PC-9 (cell line): Measurements from ENCODE around the gene PVALB. TPM values are rescaled to one million over a fixed set of nuclear protein-coding genes. Genes with fewer than 3 reads are reported as not detected.

ENCODE experiments used
- BruUV-seq: library from RNA; stranded (reverse); fragments of 400-500 nt; replicated peaks from 2 replicates; lab custom pipeline; 2021; lab: Mats Ljungman, UMichigan
- CTCF ChIA-PET: fragments of 300-600 bp; sonication (Branson Sonifier 250); formaldehyde crosslinking; loops from one replicate; lab custom pipeline; 2022; ENCODE audit warnings: antibody characterized with exemption; lab: Charles Lee
- POLR2A ChIA-PET: fragments of 300-600 bp; sonication (Branson Sonifier 250); formaldehyde crosslinking; loops from one replicate; lab custom pipeline; 2022; ENCODE audit warnings: antibody characterized with exemption; ENCODE audit not compliant: unreplicated experiment; lab: Charles Lee
- DNase-seq, 2 experiments: peaks; one replicate each; pipeline versions ENCODE4 v3.0.0 to v3.0.0-alpha.2; 2015 to 2022; ENCODE audit warnings: mixed read lengths in 1 of 2
- H2AFZ ChIP-seq: fragments of 200-600 bp; sonication (generic); 2 replicates; pipeline ENCODE4 v1.8.1; 2017; ENCODE audit warnings: antibody characterized with exemption
- H3F3A ChIP-seq: fragments of 200-600 bp; sonication (generic); 2 replicates; pipeline ENCODE4 v1.8.1; 2017; ENCODE audit warnings: antibody characterized with exemption, mild to moderate bottlenecking, low read depth; ENCODE audit not compliant: insufficient read depth
- H3K27ac ChIP-seq: fragments of 200-600 bp; sonication (generic); 2 replicates; pipeline ENCODE4 v1.6.1; 2016; ENCODE audit warnings: mixed run types
- H3K27me3 ChIP-seq: fragments of 200-600 bp; sonication (generic); 2 replicates; pipeline ENCODE4 v1.6.1; 2016; ENCODE audit warnings: low read depth, mixed run types; ENCODE audit not compliant: insufficient read depth
- H3K36me3 ChIP-seq: fragments of 200-600 bp; sonication (generic); 2 replicates; pipeline ENCODE4 v1.6.1; 2016; ENCODE audit warnings: low read depth, mixed run types
- H3K4me1 ChIP-seq: fragments of 200-600 bp; sonication (generic); replicated peaks from 2 replicates; pipeline ENCODE4 v1.6.1; 2016; ENCODE audit warnings: mixed run types; ENCODE audit not compliant: insufficient read depth
- H3K4me2 ChIP-seq: fragments of 200-600 bp; sonication (generic); 2 replicates; pipeline ENCODE4 v1.6.1; 2017; ENCODE audit warnings: mixed run types
- H3K4me3 ChIP-seq: fragments of 200-600 bp; sonication (generic); 2 replicates; pipeline ENCODE4 v1.6.1; 2016; ENCODE audit warnings: mixed run types
- H3K79me2 ChIP-seq: fragments of 200-600 bp; sonication (generic); 2 replicates; pipeline ENCODE4 v1.6.1; 2017; ENCODE audit warnings: low read depth, mixed run types
- H3K9me2 ChIP-seq: fragments of 200-600 bp; sonication (generic); 2 replicates; pipeline ENCODE4 v1.8.1; 2017; ENCODE audit warnings: mild to moderate bottlenecking; ENCODE audit not compliant: insufficient read depth
- H3K9me3 ChIP-seq: fragments of 200-600 bp; sonication (generic); 2 replicates; pipeline ENCODE4 v1.8.1; 2016; ENCODE audit warnings: low read depth; ENCODE audit not compliant: insufficient read depth
- H4K20me1 ChIP-seq: fragments of 200-600 bp; sonication (generic); 2 replicates; pipeline ENCODE4 v1.8.1; 2017; ENCODE audit not compliant: insufficient read depth
- CTCF ChIP-seq: fragments of 200-600 bp; sonication (generic); conservative IDR thresholded peaks from 2 replicates; pipeline ENCODE4 v1.6.1; 2017; ENCODE audit warnings: mixed run types, antibody characterized with exemption, mild to moderate bottlenecking, moderate library complexity
- EZH2 ChIP-seq: fragments of 200-600 bp; sonication (generic); IDR thresholded peaks from 2 replicates; pipeline ENCODE4 v1.8.0; 2017; ENCODE audit warnings: antibody characterized with exemption, low read depth
- intact Hi-C: fragments of 100-400 bp; cut with micrococcal nuclease; formaldehyde crosslinking; loops from one replicate; pipeline ENCODE4 v1.10.0; 2022; ENCODE audit not compliant: unreplicated experiment
- total RNA-seq: library from RNA; stranded (reverse); gene quantifications from 2 replicates; pipeline ENCODE4 v1.2.3, GENCODE V29; 2021

PVALB gene
- total RNA-seq, 1 experiment from 2014 or later, result not detected

DNA sequence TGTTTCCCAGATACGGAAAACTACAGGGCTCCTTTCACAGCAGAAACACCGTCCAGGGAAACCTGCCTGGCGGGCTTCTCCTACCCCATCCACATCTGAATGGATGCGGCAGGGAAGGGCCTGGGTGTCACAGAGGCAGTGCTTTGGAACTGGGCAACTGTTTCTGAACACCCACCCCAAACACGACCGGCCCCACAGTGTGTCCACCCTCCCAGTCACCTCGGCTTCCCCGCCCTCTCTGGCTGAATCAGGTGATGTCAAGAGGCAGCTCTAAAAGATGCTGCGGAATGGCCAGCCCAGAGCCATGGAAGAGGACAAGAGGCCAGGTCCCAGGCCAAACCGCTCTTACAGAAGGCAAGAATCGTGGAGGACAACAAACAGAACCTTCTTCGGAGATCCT lies 62.9 kb downstream of the PVALB start:
- no peak overlapping the region for H3K4me2 ChIP-seq
- H3K36me3 ChIP-seq, result no peaks in the 10 kb centered on the region
- ChIA-PET POLR2A (no interaction called here), CTCF (no interaction called here)
- no peaks in the 10 kb centered on the region for H3K9me2 ChIP-seq
- H3K4me1 ChIP-seq, result peaks cover 12% of the 10 kb centered on the region
- H2AFZ ChIP-seq, result no peak overlapping the region
- no peak overlapping the region for H3K4me3 ChIP-seq
- peaks cover 23% of the 10 kb centered on the region for H3K27me3 ChIP-seq
- H3K79me2 ChIP-seq, result no peaks in the 10 kb centered on the region
- no peaks in the 10 kb centered on the region for H4K20me1 ChIP-seq
- no peaks in the 10 kb centered on the region for H3K9me3 ChIP-seq
- no TSS peak for BruUV-seq
- peaks cover 21% of the 10 kb centered on the region for H3F3A ChIP-seq
- TF ChIP-seq CTCF, result no peak
- no peak for TF ChIP-seq EZH2
- no peak for DNase-seq
- intact Hi-C loops, result no loop called here
- H3K27ac ChIP-seq, result no peak overlapping the region

- Histone ChIP-seq H3K27me3 (peaks cover 23% of the 10 kb centered on the region), H3K9me3 (no peaks in the 10 kb centered on the region), H3K4me2 (no peak overlapping the region), H3K79me2 (no peaks in the 10 kb centered on the region), H3K4me1 (peaks cover 12% of the 10 kb centered on the region), H2AFZ (no peak overlapping the region), H3K4me3 (no peak overlapping the region), H3K36me3 (no peaks in the 10 kb centered on the region), H3F3A (peaks cover 21% of the 10 kb centered on the region), H3K27ac (no peak overlapping the region), H4K20me1 (no peaks in the 10 kb centered on the region), H3K9me2 (no peaks in the 10 kb centered on the region)
- intact Hi-C loops, result no loop called here
- ChIA-PET CTCF (no interaction called here), POLR2A (interaction anchor here (0.7 kb wide), 1 partner anchor 229 kb away, joined by 3 read pairs; no protein-coding TSS in a partner anchor)
- BruUV-seq, result no TSS peak
- peak; percentile 42 to 74 for DNase-seq
- no peak for TF ChIP-seq EZH2
- no peak for TF ChIP-seq CTCF
Observed at GRCh38 chr22:36753120-36753802, 63.6 kb downstream of the PVALB start.

Other genes starting within 250 kb of the PVALB start
- not detected in 2 replicates for gene CACNG2, start 113.3 kb downstream of the PVALB start, total RNA-seq
- gene IFT27, start 40.9 kb downstream of the PVALB start, total RNA-seq, result 74.2 and 84.2 TPM in 2 replicates
- 3.9 and 4.5 TPM in 2 replicates for gene NCF4, start 44.0 kb upstream of the PVALB start, total RNA-seq
- gene CSF2RB, start 96.6 kb upstream of the PVALB start, total RNA-seq, result not detected in 2 replicates
- gene TST, start 202.4 kb upstream of the PVALB start, total RNA-seq, result 99.4 and 123 TPM in 2 replicates
- gene MPST, start 202.7 kb upstream of the PVALB start, total RNA-seq, result 75.9 and 109 TPM in 2 replicates
- 29.5 and 32.6 TPM in 2 replicates for gene KCTD17, start 234.7 kb upstream of the PVALB start, total RNA-seq